Esophagus muscularis mucosa (tissue), 4 donors: ENCODE results near the gene TEX14. TPM values are rescaled to one million over a fixed set of nuclear protein-coding genes. Genes with fewer than 3 reads are reported as not detected.
A peak's percentile ranks its signal among the peaks of the same experiment; 100 is the strongest.

ENCODE experiments used
- DNase-seq: peaks from one replicate; pipeline ENCODE4 v3.0.0-alpha.2; 2017; ENCODE audit errors: extremely low spot score
- H3K27ac ChIP-seq, 4 donors: fragments of 200-600 bp; sonication (generic); replicated peaks in 1 of 4; 1 replicate in 3 of 4; 2 replicates in 1 of 4; pipeline ENCODE4 v1.5.1; 2016 to 2019; ENCODE audit warnings: mild to moderate bottlenecking in 1 of 4
- H3K27me3 ChIP-seq, 4 donors: fragments of 200-600 bp; sonication (generic); one replicate each; pipeline versions ENCODE4 v1.5.1 to v1.6.0; 2016 to 2019
- H3K36me3 ChIP-seq, 4 donors: fragments of 200-600 bp; sonication (generic); one replicate each; pipeline ENCODE4 v1.5.1; 2016 to 2019
- H3K4me1 ChIP-seq, 4 donors: fragments of 200-600 bp; sonication (generic); one replicate each; pipeline ENCODE4 v1.5.1; 2016 to 2019
- H3K4me3 ChIP-seq, 4 donors: fragments of 200-600 bp; sonication (generic); 1 replicate in 2 of 4; 2 replicates in 2 of 4; pipeline ENCODE4 v1.5.1; 2016 to 2019; ENCODE audit warnings: mild to moderate bottlenecking in 4 of 4, moderate library complexity in 1 of 4
- H3K9me3 ChIP-seq, 4 donors: fragments of 200-600 bp; sonication (generic); 1 replicate in 3 of 4; 2 replicates in 1 of 4; pipeline ENCODE4 v1.5.1; 2016 to 2019
- CTCF ChIP-seq, 3 experiments: fragments of 200-600 bp in 2 of 3; fragments of 450-650 bp in 1 of 3; sonication (generic) in 2 of 3; IDR thresholded peaks; one replicate each; pipeline ENCODE4 v1.5.1; 2017 to 2019; ENCODE audit warnings: antibody characterized with exemption in 3 of 3, mild to moderate bottlenecking in 2 of 3, moderate library complexity in 1 of 3
- EP300 ChIP-seq: sonication (generic); formaldehyde crosslinking; IDR thresholded peaks from one replicate; pipeline ENCODE4 v1.6.1; 2017; ENCODE audit warnings: antibody characterized with exemption
- POLR2A ChIP-seq: fragments of 450-650 bp; IDR thresholded peaks from one replicate; pipeline ENCODE4 v1.6.1; 2017; ENCODE audit warnings: antibody characterized with exemption, moderate library complexity, mild to moderate bottlenecking, low read depth
- POLR2AphosphoS5 ChIP-seq, 2 donors: sonication (generic); formaldehyde crosslinking; IDR thresholded peaks; one replicate each; pipeline ENCODE4 v1.6.1; 2017; ENCODE audit warnings: antibody characterized with exemption in 2 of 2
- WGBS: methylation state at CpG from one replicate; pipeline ENCODE4 v1.1.5; 2018; 5-methylcytosine and 5-hydroxymethylcytosine counted together
- intact Hi-C: fragments of 100-400 bp; cut with DNase I; formaldehyde crosslinking; loops from one replicate; pipeline ENCODE4 v1.15.1; 2023
- total RNA-seq, 4 donors: library from RNA; depleted of rRNA; stranded (reverse); fragments of >200 nt; gene quantifications; one replicate each; pipeline versions ENCODE4 v1.1.0 to v1.2.1, GENCODE V29; 2016

The TEX14 gene
- total RNA-seq, 4 donors from 2014 or later, result under 0.01 to 0.19 (median 0.11) TPM

DNA sequence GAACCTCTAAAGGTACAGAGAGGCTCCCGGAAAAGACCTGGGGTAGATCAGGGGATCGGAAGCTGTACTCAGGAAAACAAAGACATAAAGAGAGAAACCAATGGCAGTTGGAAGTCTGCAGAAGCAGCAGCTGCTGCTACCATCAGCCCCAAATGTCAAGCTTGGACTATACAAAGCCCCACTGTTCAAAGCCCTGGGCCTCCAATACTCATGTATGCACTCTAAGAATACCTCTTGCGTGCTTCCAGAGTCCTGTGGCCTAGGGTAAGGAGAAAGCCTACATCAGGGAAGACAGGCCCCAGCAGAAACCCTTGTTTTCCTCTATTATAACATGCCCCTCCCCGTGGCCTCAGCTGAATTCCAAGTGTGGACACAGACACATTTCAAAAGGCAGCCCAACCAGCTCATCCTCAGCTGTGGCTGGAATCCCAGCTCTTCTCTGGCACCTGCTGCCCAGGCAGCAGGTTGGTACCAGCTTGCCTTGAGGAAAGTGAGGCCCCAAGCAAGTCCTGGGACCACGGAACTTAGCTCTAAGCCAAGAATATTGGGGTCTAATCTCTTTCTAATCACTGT, 158.1 kb downstream of the TEX14 start:
- intact Hi-C loops, result no loop called here
- H3K9me3 ChIP-seq, result no peaks in the 10 kb centered on the region
- H3K4me3 ChIP-seq, result no peak overlapping the region
- no peaks in the 10 kb centered on the region for H3K27me3 ChIP-seq
- H3K36me3 ChIP-seq, result no peaks in the 10 kb centered on the region
- H3K27ac ChIP-seq, result no peak overlapping the region
- peaks cover 21 to 42% (median 27%) of the 10 kb centered on the region in 4 donors for H3K4me1 ChIP-seq
- TF ChIP-seq CTCF (IDR thresholded peaks at IDR 0.05) (no peak), EP300 (no peak), POLR2A (no peak), POLR2AphosphoS5 (IDR thresholded peaks at IDR 0.05) (no peak)
- DNase-seq, result no peak
- WGBS, result 98% methylated on average over 4 of the region's 5 CpGs

DNA sequence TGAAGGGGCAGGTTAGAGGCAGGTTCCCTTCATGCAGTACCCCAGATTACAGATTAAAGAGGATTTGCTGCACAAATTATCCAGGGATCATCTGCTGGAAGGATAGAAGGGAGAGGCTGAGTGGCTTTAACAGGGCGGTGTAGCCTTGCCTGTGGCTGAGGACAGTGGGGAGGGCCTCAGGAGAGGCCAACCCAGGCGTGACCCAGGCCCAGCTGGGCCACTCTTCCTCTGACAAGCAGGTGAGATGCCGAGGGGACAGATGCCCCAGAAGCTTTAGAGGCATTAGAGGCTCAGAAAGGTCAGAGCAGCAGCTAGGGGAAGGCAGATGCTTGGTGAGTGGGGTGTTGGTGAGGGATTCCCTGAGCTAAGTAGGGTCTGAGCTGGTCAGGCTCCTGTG, 159.3 kb downstream of the TEX14 start:
- H3K4me3 ChIP-seq, result peak overlapping the region; percentile 60 to 81 (median 65)
- DNase-seq, result no peak
- WGBS, result 60% methylated on average over 2 of the region's 3 CpGs
- intact Hi-C loops, result no loop called here
- peaks cover 25 to 50% (median 33%) of the 10 kb centered on the region in 4 donors for H3K4me1 ChIP-seq
- no peak for TF ChIP-seq CTCF (IDR thresholded peaks at IDR 0.05)
- TF ChIP-seq POLR2AphosphoS5 (IDR thresholded peaks at IDR 0.05), result no peak
- no peak for TF ChIP-seq POLR2A
- TF ChIP-seq EP300, result no peak
- H3K27ac ChIP-seq, result peak overlapping the region in 1 of 4 donors; percentile 59
- no peaks in the 10 kb centered on the region for H3K27me3 ChIP-seq
- H3K36me3 ChIP-seq, result no peaks in the 10 kb centered on the region
- no peaks in the 10 kb centered on the region for H3K9me3 ChIP-seq

GRCh38 chr17:58531661-58532554, 159.9 kb downstream of the TEX14 start:
- H3K36me3 ChIP-seq, result no peaks in the 10 kb centered on the region
- H3K27ac ChIP-seq, result peak overlapping the region; percentile 59 to 76 (median 66)
- no peaks in the 10 kb centered on the region for H3K27me3 ChIP-seq
- H3K9me3 ChIP-seq, result no peaks in the 10 kb centered on the region
- intact Hi-C loops, result no loop called here
- DNase-seq, result no peak
- H3K4me1 ChIP-seq, result peaks cover 26 to 55% (median 35%) of the 10 kb centered on the region in 4 donors
- TF ChIP-seq POLR2AphosphoS5 (IDR thresholded peaks at IDR 0.05), result no peak
- no peak for TF ChIP-seq POLR2A
- WGBS, result 6% methylated on average over 23 of the region's 82 CpGs
- H3K4me3 ChIP-seq, result peak overlapping the region; percentile 60 to 81 (median 65)

- peak overlapping the region; percentile 60 to 81 (median 65) for H3K4me3 ChIP-seq
- DNase-seq, result no peak
- TF ChIP-seq EP300 (no peak), CTCF (IDR thresholded peaks at IDR 0.05) (no peak)
- H3K27ac ChIP-seq, result peak overlapping the region; percentile 59 to 76 (median 66)
- peaks cover 29 to 55% (median 37%) of the 10 kb centered on the region in 4 donors for H3K4me1 ChIP-seq
- no peaks in the 10 kb centered on the region for H3K9me3 ChIP-seq
- WGBS, result no CpG with 5 or more reads among the region's 3 CpGs
- intact Hi-C loops, result no loop called here
- no peaks in the 10 kb centered on the region for H3K36me3 ChIP-seq
- H3K27me3 ChIP-seq, result no peaks in the 10 kb centered on the region
Measured at GRCh38 chr17:58531122-58531521, 160.7 kb downstream of the TEX14 start.

DNA sequence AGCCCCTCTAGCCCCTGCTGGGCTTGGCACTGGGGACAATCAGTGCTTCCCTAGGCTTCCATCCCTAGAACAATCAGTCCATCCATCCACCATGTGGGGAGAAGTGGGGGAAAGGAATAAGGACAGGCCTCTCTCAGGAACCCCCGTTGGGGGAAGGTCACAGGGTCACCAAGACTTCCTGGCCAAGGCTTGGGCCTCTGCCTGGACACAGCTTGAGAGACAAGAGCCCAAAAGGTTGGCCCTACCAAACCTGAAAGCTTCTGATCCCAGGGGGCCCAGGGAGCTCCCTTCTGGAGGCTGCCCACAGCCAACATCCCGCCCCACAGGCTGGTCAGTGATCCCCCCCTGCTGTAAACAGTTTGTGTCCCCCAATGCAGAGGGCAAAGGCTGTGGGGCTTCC, 161.2 kb downstream of the TEX14 start:
- Histone ChIP-seq H3K4me1 (peaks cover 29 to 55% (median 40%) of the 10 kb centered on the region in 4 donors), H3K27ac (peak overlapping the region in 3 of 4 donors; percentile 65 to 76 (median 67)), H3K4me3 (peak overlapping the region in 1 of 4 donors; percentile 69), H3K36me3 (no peaks in the 10 kb centered on the region), H3K9me3 (no peaks in the 10 kb centered on the region), H3K27me3 (no peaks in the 10 kb centered on the region)
- 50% methylated on average over 1 of the region's 2 CpGs for WGBS
- TF ChIP-seq POLR2AphosphoS5 (IDR thresholded peaks at IDR 0.05), result no peak
- no peak for TF ChIP-seq CTCF (IDR thresholded peaks at IDR 0.05)
- no peak for TF ChIP-seq POLR2A
- no peak for TF ChIP-seq EP300
- no peak for DNase-seq
- intact Hi-C loops, result no loop called here
